GM08714 (cell line): ENCODE data around the gene MEF2D.

Experiments
- H3K4me3 ChIP-seq: fragments of 200-500 bp; sonication (Bioruptor generic); 2 replicates; pipeline ENCODE4 v1.5.1; 2014; ENCODE audit warnings: mild to moderate bottlenecking, low read length, inconsistent platforms
- ZNF274 ChIP-seq: IDR thresholded peaks from 2 replicates; pipeline ENCODE4 v1.6.1; 2012; ENCODE audit warnings: mild to moderate bottlenecking, low read depth, low read length

The MEF2D gene

GRCh38 chr1:156423422-156424352, 76.9 kb downstream of the MEF2D start:
- H3K4me3 ChIP-seq, result no peak overlapping the region
- no peak for TF ChIP-seq ZNF274

GRCh38 chr1:156422602-156423091, 77.9 kb downstream of the MEF2D start:
- H3K4me3 ChIP-seq, result no peak overlapping the region
- no peak for TF ChIP-seq ZNF274

- TF ChIP-seq ZNF274, result no peak
- no peak overlapping the region; the same call in 1 of the 2 replicates for H3K4me3 ChIP-seq
These were observed 78.5 kb downstream of the MEF2D start for GRCh38 chr1:156421939-156422601.

GRCh38 chr1:156421062-156421938, 79.3 kb downstream of the MEF2D start:
- H3K4me3 ChIP-seq, result peak overlapping the region; percentile 45; the same call in 1 of the 2 replicates
- no peak for TF ChIP-seq ZNF274

- TF ChIP-seq ZNF274, result no peak
These were observed 80.1 kb downstream of the MEF2D start for GRCh38 chr1:156420205-156421061.

GRCh38 chr1:156419854-156420204, 80.7 kb downstream of the MEF2D start:
- H3K4me3 ChIP-seq, result peak overlapping the region; percentile 45; the same call in 1 of the 2 replicates

More at GRCh38 chr1:156420205-156421061, 80.1 kb downstream of the MEF2D start:
- H3K4me3 ChIP-seq, result peak overlapping the region; percentile 45; the same call in 1 of the 2 replicates

GRCh38 chr1:156418416-156419070, 82.0 kb downstream of the MEF2D start:
- no peak for TF ChIP-seq ZNF274
- no peak overlapping the region for H3K4me3 ChIP-seq

More at GRCh38 chr1:156419854-156420204, 80.7 kb downstream of the MEF2D start:
- no peak for TF ChIP-seq ZNF274

- no peak overlapping the region for H3K4me3 ChIP-seq
- no peak for TF ChIP-seq ZNF274
These were observed 83.1 kb downstream of the MEF2D start for GRCh38 chr1:156417401-156418020.

- H3K4me3 ChIP-seq, result no peak overlapping the region
- no peak for TF ChIP-seq ZNF274
These were observed 83.6 kb downstream of the MEF2D start for GRCh38 chr1:156416993-156417392.

- TF ChIP-seq ZNF274, result no peak
- H3K4me3 ChIP-seq, result no peak overlapping the region
These were observed 86.0 kb downstream of the MEF2D start for GRCh38 chr1:156414461-156415064.
